ENCODE measurements around the gene APOD.
"Not testable (repeated sequence)": the region's sequence is repeated elsewhere in the genome, so short reads cannot be mapped to it uniquely, and the experiment has no call there.

Gene APOD

DNA sequence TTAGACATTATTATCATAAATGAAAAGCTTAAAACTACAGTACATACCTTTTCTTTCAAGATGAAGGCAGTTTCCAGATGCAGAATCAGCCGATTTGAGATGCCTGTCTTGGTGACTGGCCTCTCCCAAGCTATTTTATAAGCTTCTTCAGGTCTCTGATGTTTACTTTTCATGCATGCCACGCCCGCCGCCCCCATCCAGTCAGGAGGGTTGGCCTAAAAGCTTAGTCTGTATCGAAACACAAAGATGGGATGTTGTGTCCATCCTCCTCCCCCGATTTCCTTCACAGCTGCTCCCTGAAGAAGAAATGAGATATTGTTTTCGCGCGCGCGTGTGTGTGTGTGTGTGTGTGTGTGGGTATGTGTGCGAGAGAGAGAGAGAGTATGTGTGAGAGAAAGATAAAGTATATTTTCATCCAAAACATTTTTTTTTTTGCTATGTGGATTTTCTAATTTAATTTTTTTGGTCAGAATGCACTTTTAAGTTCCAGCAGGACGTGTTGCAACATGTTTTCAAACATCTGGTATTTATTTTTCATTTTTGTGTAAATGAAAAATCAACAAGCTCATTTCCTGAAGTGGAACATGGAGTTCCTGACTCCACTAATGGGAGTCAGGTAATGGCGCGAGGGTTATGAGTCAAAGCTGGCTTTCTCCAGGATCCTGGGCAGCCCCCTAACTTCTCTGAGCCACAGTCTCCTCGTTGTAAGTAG lies at the start of gene APOD:
TSS of gene APOD (minus strand) at position 110 of the 712 bp plus-strand sequence. CDS start 4,479 bp downstream, outside the sequence.
- DNase-seq (ENCODE audit: low read depth, low spot score): no peak

DNA sequence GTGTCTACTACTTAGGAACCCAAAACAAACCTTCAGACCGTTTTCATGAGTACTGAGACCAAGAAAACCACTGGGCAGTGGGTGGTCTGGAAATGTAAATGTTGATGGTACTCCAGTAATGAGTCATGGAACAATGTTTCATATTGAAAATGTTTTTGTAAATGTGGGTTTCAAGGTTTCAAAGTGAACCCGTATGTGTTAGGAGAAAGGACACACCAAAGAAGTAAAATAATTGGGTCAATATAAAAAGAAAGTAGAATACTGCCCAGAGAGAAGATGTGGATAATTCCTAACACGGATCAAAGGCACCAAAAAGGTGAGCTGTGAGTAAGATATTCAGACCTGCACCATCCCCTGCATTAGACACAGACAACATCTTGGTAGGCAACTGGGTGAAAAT lies 49.6 kb upstream of the APOD start:
- DNase-seq (ENCODE audit: low read depth, low spot score): not testable (repeated sequence)

DNA sequence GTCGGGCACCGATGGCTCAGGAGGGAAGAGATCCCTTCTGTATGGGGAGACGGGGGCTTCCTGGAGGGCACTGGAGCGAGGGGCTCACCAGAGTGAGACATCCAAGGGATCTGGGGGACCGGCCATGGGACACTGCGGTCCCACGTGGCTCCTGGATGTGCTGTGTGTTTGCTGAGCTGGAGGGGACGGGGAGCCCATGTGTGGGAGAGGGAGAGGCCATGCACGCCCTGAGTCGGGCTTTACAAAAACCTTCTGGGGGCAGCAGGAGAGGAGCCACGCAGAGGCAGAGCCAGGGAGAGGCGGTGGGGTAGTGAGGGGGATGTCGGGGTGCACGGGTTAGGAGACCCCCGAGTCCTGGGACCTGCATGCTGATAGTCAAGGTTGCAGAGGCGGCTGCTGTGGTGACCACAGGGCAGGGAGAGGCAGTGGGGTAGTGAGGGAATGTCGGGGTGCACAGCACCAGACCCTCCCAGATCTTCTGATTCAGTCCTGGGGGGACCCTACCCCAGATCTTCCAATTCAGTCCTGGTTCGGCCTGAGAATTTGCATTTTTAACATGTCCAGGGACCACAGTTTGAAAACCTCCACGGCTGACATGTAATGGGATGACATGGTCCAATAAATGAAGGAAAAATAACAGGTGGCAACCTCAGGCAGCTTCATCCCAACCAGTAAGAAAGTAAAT lies 48.9 kb upstream of the APOD start:
- not testable (repeated sequence) for DNase-seq (ENCODE audit: low read depth, low spot score)

DNA sequence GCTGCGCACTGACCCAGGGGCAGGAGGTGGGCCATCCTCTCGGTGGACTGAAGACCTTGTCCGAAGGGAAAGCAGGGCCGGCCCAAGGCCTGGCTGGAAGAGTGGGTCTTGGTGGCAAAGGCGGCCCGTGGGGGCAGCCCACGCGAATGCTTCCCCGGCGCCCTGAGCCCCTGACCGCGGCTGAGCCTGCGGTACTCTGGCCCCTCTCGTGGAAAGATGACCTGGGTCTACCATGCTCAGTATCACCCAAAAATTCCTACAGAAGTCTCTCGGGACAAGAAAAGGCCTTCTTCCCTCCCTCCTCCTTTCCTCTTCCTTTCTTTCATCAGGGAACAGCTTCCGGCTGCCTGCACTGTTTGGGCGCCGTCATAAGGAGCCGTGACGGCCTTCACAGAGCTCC lies 48.3 kb upstream of the APOD start:
- not testable (repeated sequence) for DNase-seq (ENCODE audit: low read depth, low spot score)

DNA sequence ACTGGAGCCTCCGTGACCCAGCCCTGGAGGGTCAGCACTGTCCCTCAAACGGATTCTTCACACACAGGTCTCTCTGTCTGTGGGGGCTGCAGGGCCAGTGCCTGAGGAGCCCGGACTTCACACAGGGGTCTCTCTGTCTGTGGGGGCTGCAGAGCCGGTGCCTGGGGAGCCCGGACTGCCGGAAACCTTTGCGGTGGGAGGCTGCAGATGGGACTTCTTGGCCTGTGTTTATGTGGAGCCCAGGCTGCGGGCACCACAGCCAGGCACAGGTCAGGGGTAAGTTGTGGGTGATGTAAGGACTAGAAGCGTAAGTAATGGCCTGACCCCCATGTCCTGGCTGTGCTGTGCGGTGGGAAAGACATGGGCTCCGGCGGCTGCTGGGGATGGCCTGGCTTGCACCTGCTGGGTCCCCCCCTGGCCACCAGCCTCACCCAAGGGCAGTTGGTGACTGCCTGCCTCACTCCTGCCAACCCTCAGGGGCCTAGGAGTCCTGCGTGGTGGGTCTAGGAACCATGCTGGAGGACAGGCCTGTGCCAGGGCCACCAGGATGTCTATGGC lies 47.3 kb upstream of the APOD start:
- DNase-seq (ENCODE audit: low read depth, low spot score): not testable (repeated sequence)

DNA sequence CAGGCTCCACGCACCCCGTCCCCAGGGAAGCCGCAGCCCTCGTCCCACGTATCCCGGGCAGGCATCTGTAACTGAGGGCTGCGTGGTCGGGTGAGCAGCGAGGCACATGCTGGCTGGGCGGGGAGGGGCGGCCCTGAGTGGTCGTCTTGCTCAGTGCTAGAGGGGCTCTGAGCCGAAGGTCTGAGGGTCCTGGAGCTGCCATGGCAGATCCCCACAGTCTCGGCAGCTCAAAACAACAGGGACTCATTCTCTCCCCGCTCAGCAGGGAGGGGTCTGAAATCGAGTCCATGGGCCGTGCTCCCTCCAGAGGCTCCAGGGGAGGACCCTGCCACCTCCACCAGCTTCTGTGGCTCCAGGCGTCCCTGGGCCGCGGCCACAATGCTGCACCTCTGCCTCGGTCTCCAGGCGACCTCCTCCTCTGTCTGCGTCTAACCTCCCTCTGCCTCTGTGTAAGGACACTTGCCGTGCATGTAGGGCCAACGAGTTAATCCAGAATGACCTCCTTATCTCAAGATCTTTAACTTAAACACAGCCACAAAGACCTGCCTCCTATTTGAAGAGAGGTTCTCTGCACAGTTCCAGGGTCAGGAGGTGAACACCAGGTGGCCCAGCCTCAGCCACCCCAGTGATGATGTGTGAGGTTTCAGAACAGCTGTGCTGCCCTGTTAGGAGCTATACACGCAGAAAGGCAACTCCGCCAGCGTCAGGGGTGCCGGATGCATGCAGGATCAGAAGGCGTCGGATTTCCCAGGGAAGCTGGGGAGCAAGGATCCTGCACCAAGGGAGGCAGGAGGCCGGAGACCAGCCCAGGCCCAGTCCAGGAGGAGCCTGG lies 46.6 kb upstream of the APOD start:
- not testable (repeated sequence) for DNase-seq (ENCODE audit: low read depth, low spot score)

DNA sequence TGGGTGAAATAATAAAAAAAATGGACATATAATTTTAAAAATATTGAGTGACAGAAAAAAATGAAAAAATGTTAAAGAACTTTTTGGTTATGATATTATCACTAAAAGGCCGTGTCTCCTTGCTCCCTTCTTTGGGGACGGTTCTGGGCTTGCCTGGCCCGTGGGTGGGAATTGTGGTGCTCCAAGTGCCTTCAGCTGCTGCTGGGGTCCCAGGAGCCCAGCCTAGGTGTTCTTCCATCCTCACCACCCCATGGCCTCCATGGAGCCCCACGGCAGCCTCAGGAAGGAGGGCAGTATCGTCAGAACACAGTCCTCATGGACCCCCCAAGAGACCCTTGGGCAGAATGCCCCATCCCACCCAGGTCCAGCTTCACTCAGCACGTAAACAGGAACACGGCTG lies 45.9 kb upstream of the APOD start:
- not testable (repeated sequence) for DNase-seq (ENCODE audit: low read depth, low spot score)

DNA sequence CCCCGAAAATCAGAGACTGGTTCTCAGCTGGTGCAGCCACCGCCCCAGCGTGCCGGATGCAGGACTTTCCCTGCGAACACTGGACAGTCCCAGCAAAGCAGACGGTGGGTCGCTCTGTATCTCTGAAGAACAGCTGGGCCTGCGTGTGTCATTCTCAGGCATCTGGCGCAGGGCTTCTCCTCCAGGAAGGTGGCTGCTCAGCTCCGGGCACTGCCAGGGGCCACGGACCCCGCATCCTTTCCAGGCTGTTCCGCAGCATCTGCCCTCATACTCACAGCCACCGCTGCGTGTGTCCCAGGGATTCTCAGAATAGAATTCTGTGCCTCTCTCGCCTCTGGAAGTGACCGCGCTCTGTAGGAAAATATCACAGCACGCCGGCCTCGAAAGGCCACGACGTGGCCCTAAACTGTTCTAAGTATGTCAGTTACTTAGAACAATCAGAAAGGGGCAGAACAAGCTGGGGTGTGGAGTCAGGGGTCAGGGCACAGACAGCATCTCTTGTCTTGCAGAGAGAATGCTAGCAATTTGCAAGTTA lies 44.7 kb upstream of the APOD start:
- not testable (repeated sequence) for DNase-seq (ENCODE audit: low read depth, low spot score)

DNA sequence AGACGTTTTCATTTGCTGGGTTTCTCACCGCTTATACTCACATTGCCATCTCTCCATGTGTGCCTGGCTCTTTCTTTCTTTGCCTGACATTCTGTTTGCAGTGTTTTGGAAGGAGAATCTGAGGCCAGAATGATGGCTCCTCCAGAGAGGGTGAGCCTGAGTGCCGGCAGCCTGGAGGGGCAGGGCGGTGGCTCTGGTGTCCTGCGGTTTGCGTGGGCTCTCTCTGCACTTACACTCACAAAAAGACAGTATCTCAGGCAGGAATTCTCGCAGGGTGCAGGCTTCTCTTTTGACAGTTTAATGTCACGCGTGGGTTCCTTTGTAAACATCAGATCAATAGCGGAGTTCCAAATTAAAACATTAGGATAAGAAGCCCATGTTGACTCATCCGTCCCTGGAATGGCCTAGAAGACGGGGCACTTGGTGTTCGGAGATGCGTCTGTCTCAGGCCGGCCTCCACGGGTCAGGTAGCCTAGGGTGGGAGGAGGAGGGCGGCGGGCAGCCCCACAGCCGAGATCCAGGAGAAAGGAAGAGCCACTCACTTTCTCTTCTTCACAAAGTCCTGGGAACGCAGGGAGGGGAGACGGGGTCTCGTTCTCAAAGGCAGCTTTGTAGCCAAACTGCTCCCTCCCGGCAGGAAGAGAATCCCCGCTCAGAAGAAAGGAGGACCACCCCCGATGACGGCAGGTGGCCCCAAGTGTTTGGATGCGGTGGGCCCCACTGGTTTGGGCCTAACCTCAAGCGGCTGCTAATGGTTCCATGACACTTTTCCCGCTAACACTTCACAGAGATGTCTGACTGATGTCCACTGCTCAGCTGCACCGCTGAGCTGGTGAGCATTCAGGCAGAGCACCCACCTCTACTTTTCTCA lies 44.0 kb upstream of the APOD start:
- DNase-seq (ENCODE audit: low read depth, low spot score): not testable (repeated sequence)

DNA sequence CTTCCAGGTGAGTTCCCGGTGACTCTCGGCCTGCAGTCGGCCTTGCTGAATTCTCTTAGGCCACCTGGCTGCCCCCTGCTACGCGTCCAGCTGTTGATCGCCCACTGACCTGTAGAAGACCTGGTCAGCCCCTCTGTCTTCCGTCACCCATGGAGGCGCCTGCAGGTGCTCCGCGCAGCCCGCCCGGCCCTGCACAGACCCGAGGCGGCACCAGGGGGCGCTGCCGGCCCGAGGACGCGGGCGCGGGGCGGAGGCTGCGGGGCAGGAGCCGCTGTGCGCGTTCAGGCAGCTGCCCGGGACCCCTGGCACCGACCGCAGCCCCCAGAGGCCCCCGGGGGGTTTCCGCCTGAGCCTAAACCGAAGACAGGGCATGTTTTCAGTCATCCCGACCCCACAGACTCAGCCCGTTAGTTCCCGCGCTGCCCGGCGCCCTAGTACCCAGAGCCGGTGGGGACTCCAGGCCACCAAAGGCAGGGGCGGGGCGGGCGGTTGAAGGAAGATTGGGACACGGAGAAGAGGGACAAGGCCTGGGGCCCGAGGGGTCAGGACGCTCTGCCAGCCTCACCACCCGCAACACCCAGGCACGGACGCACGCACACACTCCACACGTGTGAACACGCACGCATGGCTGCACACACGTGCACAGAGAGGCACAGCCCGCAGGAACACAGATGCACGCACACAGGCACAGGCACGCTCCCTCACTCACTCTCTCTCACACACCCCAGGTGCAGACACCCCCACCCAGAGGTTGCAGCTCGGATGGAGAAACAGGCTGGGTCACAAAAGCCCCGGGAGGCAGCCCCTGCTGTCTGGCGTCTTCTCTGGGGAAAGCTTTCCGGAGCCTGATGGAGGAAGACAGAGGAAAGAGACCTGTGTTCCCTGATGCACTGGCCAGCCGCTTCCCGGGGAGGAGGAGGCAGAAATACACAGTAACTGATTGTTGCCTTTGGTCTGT lies 41.1 kb upstream of the APOD start:
- not testable (repeated sequence) for DNase-seq (ENCODE audit: low read depth, low spot score)

DNA sequence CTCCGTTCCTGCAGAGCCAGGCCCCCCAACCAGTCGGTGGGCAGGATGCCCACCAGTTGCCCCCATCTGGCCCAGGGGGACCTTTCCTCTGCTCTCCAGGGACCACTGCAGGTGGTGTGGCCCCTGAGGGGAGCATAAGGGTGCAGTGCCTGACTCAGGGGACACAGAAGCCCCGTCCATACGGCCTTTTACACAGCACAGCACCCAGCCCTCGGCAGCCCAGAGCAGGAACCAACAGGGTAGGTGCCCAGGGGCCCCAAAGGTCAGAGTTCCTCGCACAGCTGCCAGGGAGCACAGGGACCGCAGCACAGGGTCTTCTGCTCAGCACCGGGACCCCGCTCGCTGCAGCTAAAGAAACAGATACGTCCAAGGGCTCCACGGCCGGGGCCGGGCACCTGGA lies 40.4 kb upstream of the APOD start:
- not testable (repeated sequence) for DNase-seq (ENCODE audit: low read depth, low spot score)

DNA sequence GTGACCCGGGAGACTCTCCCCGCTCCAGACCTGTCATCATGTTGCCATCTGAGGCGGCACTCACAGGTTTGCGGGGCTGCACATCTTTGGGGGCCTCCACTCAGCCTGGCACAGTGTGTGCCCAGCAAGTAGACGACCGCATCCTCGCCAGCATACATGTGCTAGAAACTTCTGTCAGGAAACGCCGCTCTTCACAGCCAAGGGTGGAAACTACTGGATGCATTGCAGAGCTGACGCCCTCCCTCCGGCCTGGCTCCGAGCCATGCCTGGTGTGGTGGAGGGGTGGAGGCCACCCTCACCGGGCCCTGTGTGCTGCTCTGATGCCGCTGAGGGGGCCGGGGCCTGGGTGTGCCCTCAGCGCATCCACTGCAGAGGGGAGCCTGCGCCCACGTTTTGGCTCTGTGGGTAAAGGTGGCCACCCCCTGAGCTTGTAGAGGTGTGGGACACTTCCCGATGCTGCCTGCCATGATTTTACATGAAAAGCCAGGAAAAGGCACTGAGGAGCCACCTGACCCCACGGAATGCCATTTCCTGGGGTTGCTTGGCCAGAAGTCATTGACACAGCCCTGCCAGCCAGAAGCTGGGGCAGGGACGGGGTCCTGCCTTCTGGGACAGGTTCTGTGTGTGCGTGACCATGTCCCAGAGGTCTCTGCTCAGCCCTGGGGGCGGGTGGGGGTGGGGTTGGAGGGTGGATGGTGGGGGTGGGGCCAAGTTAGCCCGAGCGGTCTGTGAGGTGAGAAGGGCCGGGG lies 39.7 kb upstream of the APOD start:
- not testable (repeated sequence) for DNase-seq (ENCODE audit: low read depth, low spot score)

DNA sequence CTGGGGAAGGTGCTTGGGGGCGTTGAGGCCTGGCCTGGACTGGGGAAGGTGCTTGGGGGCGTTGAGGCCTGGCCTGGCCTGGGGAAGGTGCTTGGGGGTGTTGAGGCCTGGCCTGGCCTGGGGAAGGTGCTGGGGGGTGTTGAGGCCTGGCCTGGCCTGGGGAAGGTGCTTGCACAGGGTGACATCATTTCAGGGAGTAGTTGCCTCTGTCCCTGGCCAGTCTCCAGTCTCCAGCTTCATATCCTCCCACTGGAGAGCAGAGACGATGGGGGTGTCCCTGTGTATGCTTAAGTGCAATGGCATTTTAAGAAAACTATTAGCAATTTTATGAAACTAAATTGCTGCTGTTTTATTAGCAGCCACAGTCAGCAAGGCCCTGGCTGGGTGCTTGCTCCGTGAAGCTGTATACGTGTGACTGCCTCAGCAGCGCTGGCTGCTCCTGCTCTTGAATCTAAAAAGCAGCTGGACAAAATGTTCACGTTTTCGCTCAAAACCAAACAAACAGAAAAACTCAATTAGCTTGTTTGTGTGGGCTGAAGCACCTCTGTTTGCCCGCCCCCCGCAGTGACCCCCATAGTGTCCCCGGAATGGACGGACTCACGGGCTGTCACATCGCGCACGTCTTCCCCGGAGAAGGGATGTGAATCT lies 38.9 kb upstream of the APOD start:
- not testable (repeated sequence) for DNase-seq (ENCODE audit: low read depth, low spot score)

DNA sequence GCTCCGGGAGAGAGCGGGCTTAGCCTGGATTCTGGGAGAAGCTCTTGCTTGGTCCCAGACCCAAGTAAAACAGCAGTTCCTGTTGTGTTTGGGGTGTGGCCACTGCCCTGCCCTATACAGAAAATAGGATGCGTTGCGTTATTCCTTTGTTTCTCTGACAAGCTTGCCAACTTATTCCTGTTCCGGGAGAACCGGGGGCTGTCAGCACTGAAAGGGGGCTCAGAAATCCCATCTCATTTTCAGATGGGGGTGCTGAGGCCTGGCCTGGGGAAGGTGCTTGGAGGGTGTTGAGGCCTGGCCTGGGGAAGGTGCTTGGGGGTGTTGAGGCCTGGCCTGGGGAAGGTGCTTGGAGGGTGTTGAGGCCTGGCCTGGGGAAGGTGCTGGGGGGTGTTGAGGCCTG lies 38.3 kb upstream of the APOD start:
- not testable (repeated sequence) for DNase-seq (ENCODE audit: low read depth, low spot score)

DNA sequence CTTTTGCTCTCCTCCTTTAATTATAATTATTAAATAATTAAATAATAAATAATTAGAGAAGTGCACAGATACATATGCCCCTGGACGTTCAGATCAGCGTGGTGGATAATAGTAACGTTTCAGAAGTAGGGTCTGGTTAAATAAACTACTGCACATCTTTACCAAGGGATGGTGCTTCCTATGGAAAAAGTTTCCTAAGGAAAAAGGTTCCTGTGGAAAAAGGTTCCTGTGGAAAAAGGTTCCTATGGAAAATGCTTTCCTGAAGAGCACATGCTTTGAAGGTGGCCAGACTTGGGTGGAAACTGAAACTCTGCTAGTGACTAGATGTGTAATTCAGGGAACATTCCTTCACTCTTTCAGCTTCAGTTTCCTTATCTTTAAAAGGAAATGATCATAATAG lies 37.4 kb upstream of the APOD start:
- not testable (repeated sequence) for DNase-seq (ENCODE audit: low read depth, low spot score)

DNA sequence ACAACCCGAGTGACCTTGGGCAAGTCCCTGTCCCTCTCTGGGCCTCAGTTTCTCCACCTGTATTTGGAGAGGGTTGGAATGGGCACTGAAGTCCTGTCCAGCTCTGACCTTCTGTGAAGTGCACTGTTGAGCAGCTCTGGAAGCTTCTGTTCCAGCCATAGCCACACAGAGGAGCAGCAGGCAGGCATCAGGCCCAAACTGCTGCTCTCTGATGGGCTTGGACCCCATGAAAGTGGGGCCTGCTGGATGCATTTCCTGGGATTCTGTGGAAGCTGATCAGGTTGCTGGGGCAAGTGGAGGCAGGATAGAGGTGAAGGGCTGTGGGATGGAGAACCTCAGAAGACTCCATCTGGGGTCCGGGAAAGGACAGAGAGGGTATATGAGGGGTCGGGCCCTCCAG lies 36.7 kb upstream of the APOD start:
- not testable (repeated sequence) for DNase-seq (ENCODE audit: low read depth, low spot score)

DNA sequence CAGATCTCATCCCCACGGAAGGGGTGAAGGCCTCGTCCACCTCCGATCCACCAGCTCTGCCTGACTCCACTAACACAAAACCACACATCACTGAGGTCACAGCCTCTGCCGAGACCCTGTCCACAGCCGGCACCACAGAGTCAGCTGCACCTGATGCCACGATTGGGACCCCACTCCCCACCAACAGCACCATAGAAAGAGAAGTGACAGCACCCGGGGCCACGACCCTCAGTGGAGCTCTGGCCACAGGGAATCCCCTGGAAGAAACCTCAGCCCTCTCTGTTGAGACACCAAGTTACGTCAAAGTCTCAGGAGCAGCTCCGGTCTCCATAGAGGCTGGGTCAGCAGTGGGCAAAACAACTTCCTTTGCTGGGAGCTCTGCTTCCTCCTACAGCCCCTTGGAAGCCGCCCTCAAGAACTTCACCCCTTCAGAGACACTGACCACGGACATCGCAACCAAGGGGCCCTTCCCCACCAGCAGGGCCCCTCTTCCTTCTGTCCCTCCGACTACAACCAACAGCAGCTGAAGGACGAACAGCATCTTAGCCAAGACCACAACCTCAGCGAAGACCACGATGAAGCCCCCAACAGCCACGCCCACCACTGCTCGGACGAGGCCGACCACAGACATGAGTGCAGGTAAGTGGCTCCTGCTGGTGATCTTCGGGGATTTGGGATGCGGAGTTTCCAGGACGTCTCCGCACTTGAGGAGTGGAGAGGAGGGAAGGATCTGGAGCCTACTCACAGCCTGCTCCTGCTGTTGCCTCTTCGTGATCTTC lies 36.0 kb upstream of the APOD start:
- DNase-seq (ENCODE audit: low read depth, low spot score): not testable (repeated sequence)

All from astrocyte of the hippocampus (primary cell).